H1 (cell line): Measurements from ENCODE around the gene SSUH2. TPM values are rescaled to one million over a fixed set of nuclear protein-coding genes. Genes with fewer than 3 reads are reported as not detected.

Experiments used
- BACH1 ChIP-seq: IDR thresholded peaks from 2 replicates; pipeline ENCODE4 v1.6.1; 2012; ENCODE audit warnings: low read length, improper control_type of control experiment
- CHD1 ChIP-seq: IDR thresholded peaks from 2 replicates; pipeline ENCODE4 v1.6.1; 2012; ENCODE audit warnings: low read depth, low read length, improper control_type of control experiment
- EP300 ChIP-seq, 2 experiments: IDR thresholded peaks; 1 replicate in 1 of 2; 2 replicates in 1 of 2; pipeline ENCODE4 v1.6.1; 2011 to 2012; ENCODE audit warnings: low read depth in 2 of 2, low read length in 2 of 2, mild to moderate bottlenecking in 2 of 2, borderline replicate concordance in 1 of 2, inconsistent platforms in 1 of 2, moderate library complexity in 1 of 2
- HDAC2 ChIP-seq, 2 experiments: fragments of 300-600 bp in 1 of 2; sonication (generic) in 1 of 2; IDR thresholded peaks; 2 replicates each; pipeline ENCODE4 v1.6.1; 2011 to 2012; ENCODE audit warnings: low read depth in 2 of 2, low read length in 2 of 2, mild to moderate bottlenecking in 2 of 2, moderate library complexity in 2 of 2, borderline replicate concordance in 1 of 2, inconsistent platforms in 1 of 2
- TAF1 ChIP-seq: IDR thresholded peaks from 2 replicates; pipeline ENCODE4 v1.6.1; 2011; ENCODE audit warnings: mild to moderate bottlenecking, low read depth, low read length
- polyA plus RNA-seq, 7 experiments: library from polyadenylated mRNA; depleted of rRNA in 3 of 7; stranded (reverse) in 5 of 7; unstranded in 2 of 7; fragments of >200 nt in 5 of 7; fragments of 200-250 nt in 2 of 7; gene quantifications; 1 replicate in 5 of 7; 2 replicates in 1 of 7; 4 replicates in 1 of 7; pipeline versions ENCODE4 v1.2.1 to v1.2.3, GENCODE V29; 2011 to 2013; ENCODE audit warnings: missing spikeins in 2 of 7, mixed read lengths in 2 of 7
- total RNA-seq: library from RNA; stranded (reverse); fragmentation: NEBNext Ultra II Directional; extraction: Animal tissue kit (Norgen Biotek cat#: 25700); gene quantifications from 2 replicates; pipeline ENCODE4 v1.2.1, GENCODE V29; 2021

SSUH2 gene
- total and polyA plus RNA-seq, 2 of the 8 experiments (the other 6 are each of a cell fraction or from before 2014, with no cell fraction given) = 0.62 to 0.69 TPM

DNA sequence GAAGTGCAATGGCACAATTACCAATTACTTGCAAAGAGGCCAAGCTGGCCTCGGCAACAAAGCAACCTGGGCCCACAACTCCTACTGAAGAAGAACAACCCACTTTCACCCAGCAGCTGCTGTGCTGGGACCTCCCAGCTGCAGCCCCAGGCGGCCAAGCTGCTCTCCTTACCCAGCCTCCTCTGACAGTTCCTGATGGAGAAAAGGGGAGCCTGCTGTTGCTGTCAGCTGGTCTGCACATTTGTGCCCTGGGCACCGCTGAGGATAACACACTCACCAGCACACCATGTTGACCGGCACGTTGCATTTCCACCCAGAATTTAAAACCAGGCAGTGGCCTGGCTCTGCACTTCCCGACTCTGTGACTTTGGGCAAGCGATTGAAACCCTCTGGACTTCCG lies 33.6 kb downstream of the SSUH2 start (continued):
- TF ChIP-seq CHD1 (no peak), HDAC2 (IDR thresholded peaks at IDR 0.05; ENCODE audit: borderline replicate concordance in 1 of 2, low read depth in 2 of 2, low read length in 2 of 2) (no peak), TAF1 (no peak), EP300 (IDR thresholded peaks at IDR 0.05; ENCODE audit: borderline replicate concordance in 1 of 2, low read depth in 2 of 2, low read length in 2 of 2) (no peak), BACH1 (no peak)
